Stimulated activated CD4-positive, alpha-beta T cell treated with anti-CD3 and anti-CD28 coated beads, Interleukin-2, amount 100 ng/mL, for 4 hours (primary cell): ENCODE data around the gene HSD17B11.
A peak's percentile ranks its signal among the peaks of the same experiment; 100 is the strongest.
"Not testable (repeated sequence)": the region's sequence is repeated elsewhere in the genome, so short reads cannot be mapped to it uniquely, and the experiment has no call there.

ENCODE experiments used
- DNase-seq: peaks from one replicate; pipeline ENCODE4 v3.0.0-alpha.2; 2020; ENCODE audit warnings: low read depth

HSD17B11 gene, protein sequence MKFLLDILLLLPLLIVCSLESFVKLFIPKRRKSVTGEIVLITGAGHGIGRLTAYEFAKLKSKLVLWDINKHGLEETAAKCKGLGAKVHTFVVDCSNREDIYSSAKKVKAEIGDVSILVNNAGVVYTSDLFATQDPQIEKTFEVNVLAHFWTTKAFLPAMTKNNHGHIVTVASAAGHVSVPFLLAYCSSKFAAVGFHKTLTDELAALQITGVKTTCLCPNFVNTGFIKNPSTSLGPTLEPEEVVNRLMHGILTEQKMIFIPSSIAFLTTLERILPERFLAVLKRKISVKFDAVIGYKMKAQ

DNA sequence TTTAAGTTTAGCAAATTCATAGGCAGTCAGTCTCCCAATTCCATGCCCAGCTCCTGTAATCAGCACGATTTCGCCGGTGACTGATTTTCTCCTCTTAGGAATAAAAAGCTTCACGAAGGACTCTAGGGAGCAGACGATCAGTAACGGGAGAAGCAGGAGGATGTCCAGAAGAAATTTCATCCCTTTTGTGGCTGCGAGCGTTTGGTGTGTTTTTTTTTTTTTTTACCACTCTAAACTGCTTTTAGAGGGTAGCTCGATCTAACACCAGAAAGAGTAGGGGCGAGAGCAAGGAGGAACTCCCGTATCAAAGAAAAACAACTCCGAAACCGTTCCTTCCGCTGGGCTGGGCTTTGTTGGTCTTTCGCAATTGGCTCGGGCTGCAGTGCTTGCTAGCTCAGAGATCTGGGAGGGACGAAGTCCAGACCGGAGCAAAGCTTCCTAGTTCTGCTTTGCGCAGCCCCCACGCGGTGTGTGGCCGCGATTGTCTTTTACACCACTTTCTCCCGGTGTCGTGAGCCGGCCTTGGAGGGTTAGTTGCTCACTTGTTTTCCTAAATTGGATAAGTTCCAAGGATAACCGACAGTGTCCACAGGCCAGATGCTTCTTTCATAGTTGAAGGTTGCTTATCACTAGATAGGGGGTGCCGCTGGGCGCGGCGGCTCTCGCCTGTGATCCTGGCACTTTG lies at the start of gene HSD17B11:
HSD17B11 (minus strand) TSS at position 298 of the 685 bp plus-strand sequence; CDS start at position 180, 118 bp downstream.
- DNase-seq = peak; percentile 51

DNA sequence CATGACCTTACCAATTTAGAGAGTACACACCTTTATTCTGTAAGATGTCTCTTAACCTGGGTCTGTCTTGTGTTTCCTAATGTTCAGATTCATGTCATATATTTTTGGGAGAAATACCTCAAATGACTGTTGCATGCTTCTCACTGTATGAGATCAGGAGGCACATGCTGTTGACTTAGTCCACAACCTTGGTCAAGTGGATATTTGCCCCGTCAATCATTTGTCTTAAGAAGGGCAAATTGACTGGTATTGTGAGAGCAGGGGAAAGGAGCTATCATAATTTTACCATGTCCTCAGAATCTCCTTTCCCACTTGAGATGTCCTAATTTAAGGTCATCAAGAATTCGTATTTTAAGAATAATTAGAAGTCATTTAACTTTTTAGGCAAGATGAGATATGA lies 42.4 kb upstream of the HSD17B11 start:
- DNase-seq = no peak

DNA sequence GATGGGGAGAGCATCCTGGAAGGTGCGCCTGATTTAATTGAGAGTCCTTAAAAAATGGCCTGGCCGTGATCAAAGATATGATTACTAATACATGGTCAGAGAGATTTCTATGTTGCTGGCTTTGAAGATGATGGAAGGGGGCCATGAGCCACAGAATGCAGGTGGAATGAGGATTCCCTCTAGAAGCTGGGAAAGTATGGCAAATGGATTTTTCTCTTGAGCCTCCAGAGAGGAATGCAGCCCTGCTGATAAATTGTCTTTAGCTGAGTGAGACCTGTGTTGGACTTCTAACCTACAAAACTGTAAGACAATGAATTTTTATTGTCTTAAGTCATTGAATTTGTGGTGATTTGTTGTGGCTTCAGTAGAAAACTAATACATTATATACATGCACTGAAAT lies 39.0 kb upstream of the HSD17B11 start:
- DNase-seq = no peak

DNA sequence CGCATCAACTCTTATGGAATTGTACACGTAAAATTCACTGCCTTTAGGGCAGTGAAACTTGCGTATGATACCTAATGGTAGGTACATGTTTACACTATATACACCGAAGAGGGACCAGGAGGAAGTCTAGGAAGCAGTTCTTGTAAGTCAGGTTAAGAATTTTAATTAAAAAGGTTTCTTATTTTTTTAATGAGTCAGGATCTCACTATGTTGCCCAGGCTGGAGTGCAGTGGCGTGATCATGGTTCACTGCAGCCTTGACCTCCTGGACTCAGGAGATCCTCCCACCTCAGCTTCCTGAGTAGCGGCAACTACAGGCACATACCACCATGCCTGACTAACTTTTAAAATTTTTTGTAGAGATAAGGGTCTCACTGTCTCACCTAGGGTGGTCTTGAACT lies 38.0 kb upstream of the HSD17B11 start:
- no peak for DNase-seq

DNA sequence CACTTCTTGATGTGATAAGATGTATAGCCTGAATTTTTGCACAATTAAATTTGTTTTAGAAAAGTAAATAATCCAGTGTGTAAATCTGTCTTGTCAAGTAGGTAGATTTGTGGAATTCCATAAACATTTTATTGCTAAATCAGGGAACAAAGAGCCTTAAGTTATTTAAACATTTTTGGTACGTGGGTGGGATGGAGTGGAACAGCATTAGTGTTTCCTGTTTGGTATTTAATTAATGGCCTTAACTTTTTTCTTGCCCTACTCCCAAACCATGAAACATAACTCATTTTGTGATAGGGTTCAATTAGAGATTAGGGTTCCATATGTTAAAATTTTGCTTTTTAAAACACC lies 36.5 kb upstream of the HSD17B11 start:
- no peak for DNase-seq

DNA sequence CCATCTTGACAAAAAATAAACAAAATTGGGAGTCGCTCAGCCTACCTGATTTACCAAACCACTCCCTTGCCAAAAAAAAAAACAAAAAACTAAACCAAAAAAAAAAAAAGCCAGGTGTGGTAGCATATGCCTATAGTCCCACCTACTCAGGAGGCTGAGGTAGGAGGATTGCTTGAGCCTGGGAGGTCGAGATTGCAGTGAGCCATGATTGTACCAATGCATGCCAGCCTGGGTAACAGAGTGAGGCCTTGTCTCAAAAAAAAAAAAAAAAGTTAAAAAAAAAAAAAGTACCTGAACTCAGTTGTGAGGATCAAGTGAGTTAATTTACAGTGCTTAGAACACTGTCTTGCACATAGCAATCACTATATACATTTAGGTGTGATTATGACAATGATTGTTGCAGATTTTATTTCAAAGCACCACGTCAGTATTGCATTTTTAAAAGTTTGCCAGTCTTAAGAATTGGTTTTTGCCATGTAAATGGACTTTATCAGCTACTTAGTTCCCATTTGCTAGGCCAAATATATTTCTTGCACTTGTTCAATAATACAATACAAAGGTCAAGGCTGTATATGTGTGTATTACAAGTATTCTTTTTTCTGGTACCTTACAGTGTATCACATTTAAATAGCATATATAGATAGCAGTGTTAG lies 36.0 kb upstream of the HSD17B11 start:
- no peak for DNase-seq

DNA sequence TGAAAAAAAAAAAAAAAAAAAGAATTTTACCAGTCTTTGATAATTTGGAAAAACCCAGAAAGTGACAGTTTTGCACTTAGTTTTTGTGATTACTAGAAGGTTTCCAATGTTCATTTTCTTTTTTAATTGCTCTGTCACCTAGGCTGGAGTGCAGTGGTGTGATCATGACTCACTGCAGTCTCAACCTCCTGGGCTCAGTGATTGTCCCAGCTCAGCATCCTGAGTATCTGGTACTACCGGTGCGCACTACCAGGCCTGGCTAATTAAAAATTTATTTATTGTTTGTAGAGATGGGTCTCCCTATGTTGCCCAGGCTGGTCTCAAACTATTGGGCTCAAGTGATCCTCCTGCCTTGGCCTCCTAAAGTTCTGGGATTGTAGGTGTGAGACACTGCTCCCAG lies 34.7 kb upstream of the HSD17B11 start:
- no peak for DNase-seq

DNA sequence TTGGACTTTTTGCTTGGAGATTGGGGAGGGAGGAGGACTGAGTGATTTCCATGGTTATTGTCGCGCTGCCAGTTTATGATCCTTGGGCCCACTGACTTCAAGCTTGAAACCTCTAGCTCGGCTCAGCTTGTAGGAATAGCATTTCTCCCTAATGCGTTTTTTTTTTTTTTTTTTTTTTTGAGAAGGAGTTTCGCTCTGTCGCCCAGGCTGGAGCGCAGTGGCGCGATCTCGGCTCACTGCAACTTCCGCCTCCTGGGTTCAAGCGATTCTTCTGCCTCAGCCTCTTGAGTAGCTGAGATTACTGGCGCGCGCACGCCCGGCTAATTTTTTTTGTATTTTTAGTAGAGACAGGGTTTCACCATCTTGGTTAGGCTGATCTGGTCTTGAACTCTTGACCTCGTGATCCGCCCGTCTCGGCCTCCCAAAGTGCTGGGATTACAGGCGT lies 33.1 kb upstream of the HSD17B11 start:
- not testable (repeated sequence) for DNase-seq

DNA sequence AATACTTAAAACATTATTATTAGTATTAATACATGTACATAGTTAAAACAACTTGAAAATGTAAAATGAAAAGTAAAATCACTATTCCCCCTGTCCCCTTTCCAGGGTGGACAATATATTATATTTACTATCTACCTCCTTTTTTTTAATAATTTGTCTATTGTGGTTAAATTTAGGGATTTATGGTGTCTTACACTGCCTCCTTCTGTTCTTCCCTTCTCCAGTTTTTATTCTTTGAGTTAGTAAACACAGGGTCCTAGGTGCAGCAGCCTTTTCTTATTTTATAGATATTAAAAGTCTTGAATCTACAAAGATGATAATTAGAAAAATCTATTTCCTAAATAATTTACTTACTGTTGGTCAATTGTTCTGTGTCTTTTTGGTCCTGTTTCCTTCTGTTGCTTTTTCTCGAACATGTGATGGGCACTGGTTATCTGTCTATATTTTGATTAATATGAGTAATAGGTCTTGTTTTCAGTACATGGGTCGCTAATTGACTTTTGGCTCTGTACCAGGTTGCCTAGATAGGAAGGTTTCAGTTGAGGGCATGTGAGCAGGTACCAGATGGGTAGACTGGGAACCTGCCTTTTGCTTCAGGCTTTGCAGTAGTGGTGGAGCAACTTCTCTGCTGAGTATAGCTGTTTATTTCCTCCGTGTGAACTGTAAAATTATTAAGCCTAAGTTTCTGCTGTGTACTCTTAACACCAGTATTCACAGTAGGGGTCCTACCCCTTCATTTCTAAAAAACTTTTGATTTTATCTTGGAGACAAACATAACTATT lies 32.5 kb upstream of the HSD17B11 start:
- no peak for DNase-seq

DNA sequence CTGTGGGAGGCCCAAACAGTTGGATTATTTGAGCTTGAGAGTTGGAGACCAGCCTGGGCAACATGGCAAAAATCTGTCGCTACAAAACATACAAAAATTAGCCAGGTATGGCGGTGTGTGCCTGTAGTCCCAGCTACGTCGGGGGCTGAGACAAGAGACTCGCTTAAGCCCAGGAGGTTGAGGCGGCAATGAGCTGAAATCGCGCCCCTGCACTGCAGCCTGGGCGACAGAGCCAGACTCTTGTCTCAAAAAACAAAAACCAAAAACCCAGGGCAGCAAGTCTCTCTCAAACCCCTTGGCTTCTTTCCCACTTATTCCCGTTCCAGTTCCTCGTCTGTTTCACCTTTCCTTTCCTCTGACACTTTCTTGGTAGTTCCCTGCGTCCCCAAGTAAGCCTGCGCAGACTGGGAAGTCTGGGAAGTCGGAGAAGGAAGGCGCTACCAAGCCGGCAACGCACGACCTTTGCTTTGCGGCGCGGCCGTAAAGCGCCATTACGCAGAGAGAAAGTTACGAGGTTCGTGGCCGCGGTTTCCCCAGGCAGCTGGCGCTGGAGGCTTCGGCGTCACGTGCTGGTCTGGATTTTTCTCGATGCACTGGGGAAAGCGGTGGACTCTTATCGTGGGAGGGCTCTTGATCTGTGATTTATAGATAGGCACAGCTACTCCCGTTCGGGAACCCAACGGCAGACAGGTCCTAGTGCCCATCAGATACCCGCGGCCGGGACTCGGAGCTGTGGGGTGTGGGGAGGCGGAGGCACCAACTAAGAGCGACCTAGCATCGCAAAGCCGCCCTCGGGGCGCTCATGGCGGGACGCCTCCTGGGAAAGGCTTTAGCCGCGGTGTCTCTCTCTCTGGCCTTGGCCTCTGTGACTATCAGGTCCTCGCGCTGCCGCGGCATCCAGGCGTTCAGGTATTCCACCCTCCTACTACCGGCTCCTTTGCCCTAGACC lies 31.4 kb upstream of the HSD17B11 start, which contains the start of gene NUDT9:
NUDT9 (plus strand) TSS at position 470 of the 949 bp plus-strand sequence; CDS start at position 803, 333 bp downstream.
- peak; percentile 72 for DNase-seq

DNA sequence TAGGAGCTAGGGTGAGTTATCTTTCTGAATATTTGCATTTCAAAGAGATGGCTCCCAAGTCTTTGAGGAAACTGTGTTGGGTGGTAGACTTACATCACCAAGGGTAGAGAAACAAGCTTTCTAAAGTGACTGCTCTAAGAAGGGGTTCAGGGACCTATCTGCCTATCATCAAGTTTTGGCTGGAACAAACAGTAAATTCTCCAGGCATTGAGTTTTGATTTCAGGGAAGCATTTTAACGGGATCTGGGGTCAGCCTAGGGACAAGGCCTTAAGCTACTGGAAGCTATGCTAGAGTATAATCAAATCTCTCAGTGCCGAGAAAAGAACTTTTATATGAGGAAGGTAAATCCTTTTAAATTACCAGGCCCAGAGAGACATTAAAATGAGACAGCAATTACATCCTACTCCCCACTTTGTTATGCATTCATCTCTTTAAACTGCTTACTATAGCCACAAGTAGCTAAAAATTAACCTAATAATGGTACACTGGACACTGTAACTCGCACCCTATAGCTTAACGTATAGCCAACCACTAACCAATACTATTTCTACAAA lies 29.4 kb upstream of the HSD17B11 start:
- DNase-seq = no peak

DNA sequence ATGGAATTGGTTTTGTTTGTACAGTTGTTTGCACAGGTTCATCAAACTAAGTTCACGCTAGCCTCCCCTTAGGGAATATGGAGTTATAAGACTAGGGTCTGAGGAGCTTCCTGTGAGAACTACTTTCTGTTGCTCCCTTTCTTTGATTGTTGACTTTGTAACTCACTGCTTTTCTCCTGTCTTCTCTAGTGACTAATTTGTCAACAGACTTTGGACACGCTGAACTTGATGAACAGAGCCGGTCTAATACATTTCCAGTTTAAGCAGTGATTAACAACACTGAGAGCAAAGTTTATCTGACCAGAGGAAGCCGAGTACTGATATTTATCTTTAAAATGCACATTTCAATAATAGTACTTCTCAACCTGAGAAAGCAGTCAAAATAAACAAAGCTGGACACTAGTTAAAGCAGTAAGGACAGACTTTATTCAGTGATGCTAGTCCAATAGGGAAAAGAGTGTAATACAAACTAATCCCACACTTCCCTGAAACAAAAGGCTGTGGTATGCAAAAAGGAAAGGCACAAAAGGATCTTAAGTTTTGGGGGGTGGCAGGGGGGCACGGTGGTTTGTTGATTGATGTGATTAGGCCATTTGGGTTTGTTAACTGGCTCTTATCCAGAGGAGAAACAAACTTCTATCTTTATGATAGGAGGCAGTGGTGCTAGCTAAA lies 28.7 kb upstream of the HSD17B11 start:
- no peak for DNase-seq

DNA sequence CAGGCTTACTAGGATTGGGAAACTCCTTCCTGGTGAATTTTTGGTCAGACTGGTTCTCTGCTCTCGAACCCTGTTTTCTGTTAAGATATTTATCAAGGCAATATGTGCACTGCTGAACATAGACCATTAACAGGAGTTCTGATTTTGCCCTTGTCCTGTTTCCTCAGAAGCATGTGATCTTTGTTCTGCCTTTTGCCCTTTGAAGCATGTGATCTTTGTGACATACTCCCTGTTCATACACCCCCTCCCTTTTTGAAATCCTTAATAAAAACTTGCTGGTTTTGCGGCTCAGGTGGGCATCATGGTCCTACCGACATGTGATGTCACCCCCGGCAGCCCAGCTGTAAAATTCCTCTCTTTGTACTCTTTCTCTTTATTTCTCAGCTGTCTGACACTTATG lies 27.4 kb upstream of the HSD17B11 start:
- not testable (repeated sequence) for DNase-seq

DNA sequence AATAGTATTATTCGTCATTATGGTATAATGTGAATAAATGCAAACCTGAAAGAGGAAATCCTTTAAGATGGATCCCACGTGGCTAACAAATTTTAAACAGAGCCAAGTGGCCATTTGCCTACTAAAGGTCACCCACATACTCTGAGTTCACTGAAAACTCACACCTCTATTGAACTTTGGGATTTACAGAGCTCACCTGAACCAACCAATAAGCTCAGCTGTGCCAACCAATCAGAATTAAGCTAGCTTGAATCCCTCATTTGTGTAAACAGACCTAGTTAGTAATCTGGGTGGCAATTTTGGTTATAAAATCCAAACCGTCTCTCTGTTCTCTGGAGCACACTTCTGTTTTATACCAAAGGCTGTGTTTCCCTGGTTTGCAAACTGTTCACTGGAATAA lies 26.0 kb upstream of the HSD17B11 start:
- DNase-seq = no peak

DNA sequence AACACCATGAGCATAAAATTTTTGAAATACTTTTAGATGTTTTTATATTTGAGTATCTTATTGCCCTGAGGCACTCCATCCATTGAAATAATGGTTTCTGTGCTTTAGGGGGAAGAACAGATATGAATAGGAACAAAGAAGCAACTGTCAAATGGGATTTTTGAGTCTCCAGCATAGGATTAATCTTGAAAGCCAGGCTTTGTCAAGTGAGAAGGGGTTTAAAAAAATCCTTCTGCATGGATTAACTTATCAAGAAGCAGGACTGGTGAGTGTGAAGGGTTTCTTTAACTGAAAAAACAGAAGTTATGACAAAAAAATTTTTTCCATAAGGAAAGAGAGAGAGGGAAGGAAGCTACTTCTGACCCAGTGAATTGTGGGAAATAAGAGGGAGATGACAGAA lies 23.8 kb upstream of the HSD17B11 start:
- DNase-seq = no peak

DNA sequence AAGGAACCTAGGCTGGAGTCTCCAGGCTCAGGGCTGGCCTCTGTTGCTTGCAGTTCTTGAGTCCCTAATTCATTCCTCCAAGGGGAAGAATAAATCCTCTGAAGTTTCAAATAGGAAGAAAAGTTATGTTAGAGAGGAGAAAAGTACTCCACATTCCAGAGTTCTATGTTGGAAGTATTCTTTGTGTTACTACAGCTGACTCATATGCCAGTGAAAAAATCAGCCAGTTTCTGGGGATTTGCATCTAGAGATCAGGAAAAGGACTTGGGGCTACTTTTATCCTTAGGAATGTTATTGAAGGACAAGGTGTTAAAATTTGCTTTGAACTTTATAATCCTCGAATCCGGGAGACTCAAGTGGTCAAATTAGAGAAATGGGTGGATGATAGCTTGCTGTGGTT lies 19.7 kb upstream of the HSD17B11 start:
- DNase-seq = no peak

DNA sequence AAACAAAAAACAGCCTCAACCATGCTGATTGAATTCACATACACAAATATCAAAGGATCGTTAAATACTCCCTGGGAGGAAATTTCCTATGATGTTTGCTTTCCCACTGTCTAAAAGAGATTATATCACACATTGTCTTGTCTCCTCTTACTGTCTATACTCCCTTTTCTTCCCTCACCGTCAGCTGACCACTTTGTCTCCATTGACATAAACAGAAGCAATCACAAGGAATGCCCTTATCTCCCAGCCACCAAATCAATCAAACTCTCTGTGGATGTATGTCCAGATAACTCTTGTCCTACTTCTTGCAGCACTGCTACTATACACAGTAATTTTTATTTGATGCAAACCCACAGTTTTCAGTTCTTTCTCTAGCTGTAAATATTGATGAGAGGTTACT lies 19.2 kb upstream of the HSD17B11 start:
- no peak for DNase-seq

DNA sequence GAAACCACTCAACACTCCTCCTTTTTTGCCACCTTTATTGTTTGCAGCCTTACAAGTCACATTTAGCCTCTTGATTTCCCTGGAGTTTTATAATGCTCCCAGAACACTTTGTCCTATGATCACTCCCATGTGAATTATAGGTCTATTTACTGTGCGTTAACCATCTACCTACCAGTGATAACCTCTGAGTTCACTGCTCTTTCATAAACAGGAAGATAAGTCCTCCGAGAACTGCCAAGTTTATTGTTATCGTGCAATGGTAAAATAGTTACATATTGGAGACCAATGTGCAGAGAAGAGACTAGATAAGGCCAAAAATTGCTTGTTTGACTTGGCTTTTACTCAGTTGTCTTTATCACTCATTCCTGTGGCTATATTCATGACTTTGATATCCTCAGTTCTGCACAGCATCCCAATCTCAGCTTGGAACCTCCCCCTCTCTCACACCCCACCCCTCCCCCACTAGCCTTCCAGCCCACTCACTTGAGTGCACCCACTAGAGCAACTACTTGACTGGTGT lies 18.5 kb upstream of the HSD17B11 start:
- no peak for DNase-seq

DNA sequence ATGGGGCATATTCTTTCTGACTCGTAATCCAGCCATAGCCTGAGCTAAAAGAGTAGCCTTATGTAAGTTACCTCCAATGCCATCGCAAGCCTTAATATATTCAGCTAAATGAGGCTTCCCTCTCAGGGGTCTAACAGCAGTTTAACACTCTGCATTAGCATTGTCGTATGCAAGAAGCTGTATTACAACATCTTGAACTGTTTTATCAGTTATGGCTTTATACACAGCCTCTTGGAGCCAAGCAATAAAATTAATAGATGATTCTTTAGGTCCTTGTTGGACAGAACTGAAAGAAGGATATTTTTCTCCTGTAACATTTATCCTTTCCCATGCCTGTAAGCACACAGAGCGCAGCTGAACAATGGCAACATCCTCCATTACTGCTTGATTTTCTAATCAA lies 15.9 kb upstream of the HSD17B11 start:
- DNase-seq = not testable (repeated sequence)

DNA sequence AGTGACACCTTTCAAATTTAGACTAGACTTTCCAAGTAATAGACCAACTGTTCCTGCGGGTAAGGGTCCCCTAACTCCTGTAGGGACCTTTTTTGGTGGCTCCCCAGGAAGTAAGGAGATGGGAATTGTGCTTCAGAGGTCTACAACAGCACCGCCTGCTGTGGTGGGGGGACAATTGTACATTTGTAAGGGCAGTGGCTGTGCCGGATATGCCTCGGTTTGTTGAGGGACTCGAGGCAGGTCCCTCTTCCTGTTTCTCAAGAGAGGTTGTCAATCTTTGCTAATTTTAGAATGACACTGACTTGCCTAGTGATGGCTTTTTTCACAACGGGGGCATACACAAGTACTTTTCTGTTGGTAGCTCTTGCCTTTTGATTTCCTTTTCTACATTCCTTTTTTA lies 15.5 kb upstream of the HSD17B11 start:
- no peak for DNase-seq
